ENCODE measurements around the gene DTNB.

DNA sequence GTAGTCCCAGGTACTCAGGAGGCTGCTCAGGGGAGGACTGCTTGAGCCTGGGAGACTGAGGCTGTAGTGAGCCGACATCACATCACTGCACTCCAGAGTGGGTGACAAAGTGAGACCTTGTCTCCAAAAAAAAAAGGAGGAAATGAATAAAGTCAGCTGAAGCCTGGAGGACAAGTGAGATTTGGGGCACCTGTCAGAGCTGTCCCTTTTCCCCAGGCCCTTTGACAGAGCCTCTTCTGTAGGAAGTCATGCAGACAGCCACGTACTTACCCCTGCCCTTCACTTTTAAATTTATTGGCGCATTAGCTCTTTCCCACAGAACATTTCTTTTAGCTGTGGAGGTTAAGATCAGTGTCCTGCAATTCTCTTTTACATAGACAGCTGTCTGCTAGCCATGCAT is 180.7 kb downstream of the DTNB start:
- TF ChIP-seq RAD21 (IDR thresholded peaks at IDR 0.05; ENCODE audit: low read depth) (no peak), TEAD4 (IDR thresholded peaks at IDR 0.05) (no peak), FOXM1 (IDR thresholded peaks at IDR 0.05; ENCODE audit: borderline replicate concordance, low read depth) (no peak), EGR1 (IDR thresholded peaks at IDR 0.05) (no peak), CREB1 (IDR thresholded peaks at IDR 0.05; ENCODE audit: low read depth) (no peak), EP300 (IDR thresholded peaks at IDR 0.05; ENCODE audit: borderline replicate concordance) (no peak), TCF12 (IDR thresholded peaks at IDR 0.05; ENCODE audit: low read depth) (no peak), TAF1 (IDR thresholded peaks at IDR 0.05; ENCODE audit: low read depth) (no peak), CEBPB (IDR thresholded peaks at IDR 0.05) (no peak), NFIC (IDR thresholded peaks at IDR 0.05) (no peak), YY1 (IDR thresholded peaks at IDR 0.05; ENCODE audit: low read depth) (no peak)
- TF ChIP-seq, protein P1, sequence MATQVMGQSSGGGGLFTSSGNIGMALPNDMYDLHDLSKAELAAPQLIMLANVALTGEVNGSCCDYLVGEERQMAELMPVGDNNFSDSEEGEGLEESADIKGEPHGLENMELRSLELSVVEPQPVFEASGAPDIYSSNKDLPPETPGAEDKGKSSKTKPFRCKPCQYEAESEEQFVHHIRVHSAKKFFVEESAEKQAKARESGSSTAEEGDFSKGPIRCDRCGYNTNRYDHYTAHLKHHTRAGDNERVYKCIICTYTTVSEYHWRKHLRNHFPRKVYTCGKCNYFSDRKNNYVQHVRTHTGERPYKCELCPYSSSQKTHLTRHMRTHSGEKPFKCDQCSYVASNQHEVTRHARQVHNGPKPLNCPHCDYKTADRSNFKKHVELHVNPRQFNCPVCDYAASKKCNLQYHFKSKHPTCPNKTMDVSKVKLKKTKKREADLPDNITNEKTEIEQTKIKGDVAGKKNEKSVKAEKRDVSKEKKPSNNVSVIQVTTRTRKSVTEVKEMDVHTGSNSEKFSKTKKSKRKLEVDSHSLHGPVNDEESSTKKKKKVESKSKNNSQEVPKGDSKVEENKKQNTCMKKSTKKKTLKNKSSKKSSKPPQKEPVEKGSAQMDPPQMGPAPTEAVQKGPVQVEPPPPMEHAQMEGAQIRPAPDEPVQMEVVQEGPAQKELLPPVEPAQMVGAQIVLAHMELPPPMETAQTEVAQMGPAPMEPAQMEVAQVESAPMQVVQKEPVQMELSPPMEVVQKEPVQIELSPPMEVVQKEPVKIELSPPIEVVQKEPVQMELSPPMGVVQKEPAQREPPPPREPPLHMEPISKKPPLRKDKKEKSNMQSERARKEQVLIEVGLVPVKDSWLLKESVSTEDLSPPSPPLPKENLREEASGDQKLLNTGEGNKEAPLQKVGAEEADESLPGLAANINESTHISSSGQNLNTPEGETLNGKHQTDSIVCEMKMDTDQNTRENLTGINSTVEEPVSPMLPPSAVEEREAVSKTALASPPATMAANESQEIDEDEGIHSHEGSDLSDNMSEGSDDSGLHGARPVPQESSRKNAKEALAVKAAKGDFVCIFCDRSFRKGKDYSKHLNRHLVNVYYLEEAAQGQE (IDR thresholded peaks at IDR 0.05; ENCODE audit: low read depth): no peak
- TF ChIP-seq, protein P2, sequence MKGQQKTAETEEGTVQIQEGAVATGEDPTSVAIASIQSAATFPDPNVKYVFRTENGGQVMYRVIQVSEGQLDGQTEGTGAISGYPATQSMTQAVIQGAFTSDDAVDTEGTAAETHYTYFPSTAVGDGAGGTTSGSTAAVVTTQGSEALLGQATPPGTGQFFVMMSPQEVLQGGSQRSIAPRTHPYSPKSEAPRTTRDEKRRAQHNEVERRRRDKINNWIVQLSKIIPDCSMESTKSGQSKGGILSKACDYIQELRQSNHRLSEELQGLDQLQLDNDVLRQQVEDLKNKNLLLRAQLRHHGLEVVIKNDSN (IDR thresholded peaks at IDR 0.05): no peak
- TF ChIP-seq, protein P3, sequence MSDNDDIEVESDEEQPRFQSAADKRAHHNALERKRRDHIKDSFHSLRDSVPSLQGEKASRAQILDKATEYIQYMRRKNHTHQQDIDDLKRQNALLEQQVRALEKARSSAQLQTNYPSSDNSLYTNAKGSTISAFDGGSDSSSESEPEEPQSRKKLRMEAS (IDR thresholded peaks at IDR 0.05): no peak
